ENCODE data around the gene CLASP2.

DNA sequence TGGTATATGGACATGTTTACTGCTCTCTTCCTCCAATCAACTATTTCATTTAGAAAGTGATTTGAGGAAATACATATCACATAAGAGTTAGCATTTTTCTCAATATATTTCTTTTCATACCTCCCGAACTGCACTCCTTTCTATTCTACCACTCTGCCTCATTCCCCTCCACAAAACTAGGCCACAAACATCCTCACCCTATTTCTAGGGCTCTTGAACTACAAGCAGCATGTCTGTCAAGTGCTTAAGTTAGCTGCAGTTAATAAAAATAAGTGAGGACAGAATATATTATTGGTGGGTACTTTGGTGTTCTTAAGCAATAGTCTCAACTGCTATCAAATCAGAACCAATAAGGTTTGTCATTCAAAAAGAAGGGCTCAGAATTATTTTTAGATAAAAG, 125.1 kb downstream of the CLASP2 start:
- no peak for TF ChIP-seq TAF1 (IDR thresholded peaks at IDR 0.05; ENCODE audit: low read depth)
- TF ChIP-seq EP300 (IDR thresholded peaks at IDR 0.05; ENCODE audit: borderline replicate concordance): no peak
- TF ChIP-seq, protein P1, sequence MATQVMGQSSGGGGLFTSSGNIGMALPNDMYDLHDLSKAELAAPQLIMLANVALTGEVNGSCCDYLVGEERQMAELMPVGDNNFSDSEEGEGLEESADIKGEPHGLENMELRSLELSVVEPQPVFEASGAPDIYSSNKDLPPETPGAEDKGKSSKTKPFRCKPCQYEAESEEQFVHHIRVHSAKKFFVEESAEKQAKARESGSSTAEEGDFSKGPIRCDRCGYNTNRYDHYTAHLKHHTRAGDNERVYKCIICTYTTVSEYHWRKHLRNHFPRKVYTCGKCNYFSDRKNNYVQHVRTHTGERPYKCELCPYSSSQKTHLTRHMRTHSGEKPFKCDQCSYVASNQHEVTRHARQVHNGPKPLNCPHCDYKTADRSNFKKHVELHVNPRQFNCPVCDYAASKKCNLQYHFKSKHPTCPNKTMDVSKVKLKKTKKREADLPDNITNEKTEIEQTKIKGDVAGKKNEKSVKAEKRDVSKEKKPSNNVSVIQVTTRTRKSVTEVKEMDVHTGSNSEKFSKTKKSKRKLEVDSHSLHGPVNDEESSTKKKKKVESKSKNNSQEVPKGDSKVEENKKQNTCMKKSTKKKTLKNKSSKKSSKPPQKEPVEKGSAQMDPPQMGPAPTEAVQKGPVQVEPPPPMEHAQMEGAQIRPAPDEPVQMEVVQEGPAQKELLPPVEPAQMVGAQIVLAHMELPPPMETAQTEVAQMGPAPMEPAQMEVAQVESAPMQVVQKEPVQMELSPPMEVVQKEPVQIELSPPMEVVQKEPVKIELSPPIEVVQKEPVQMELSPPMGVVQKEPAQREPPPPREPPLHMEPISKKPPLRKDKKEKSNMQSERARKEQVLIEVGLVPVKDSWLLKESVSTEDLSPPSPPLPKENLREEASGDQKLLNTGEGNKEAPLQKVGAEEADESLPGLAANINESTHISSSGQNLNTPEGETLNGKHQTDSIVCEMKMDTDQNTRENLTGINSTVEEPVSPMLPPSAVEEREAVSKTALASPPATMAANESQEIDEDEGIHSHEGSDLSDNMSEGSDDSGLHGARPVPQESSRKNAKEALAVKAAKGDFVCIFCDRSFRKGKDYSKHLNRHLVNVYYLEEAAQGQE (IDR thresholded peaks at IDR 0.05; ENCODE audit: low read depth): no peak
- TF ChIP-seq, protein P2, sequence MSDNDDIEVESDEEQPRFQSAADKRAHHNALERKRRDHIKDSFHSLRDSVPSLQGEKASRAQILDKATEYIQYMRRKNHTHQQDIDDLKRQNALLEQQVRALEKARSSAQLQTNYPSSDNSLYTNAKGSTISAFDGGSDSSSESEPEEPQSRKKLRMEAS (IDR thresholded peaks at IDR 0.05): no peak
- TF ChIP-seq TCF12 (IDR thresholded peaks at IDR 0.05; ENCODE audit: low read depth): no peak
- TF ChIP-seq CREB1 (IDR thresholded peaks at IDR 0.05; ENCODE audit: low read depth): no peak
- TF ChIP-seq TEAD4 (IDR thresholded peaks at IDR 0.05): no peak
- no peak for TF ChIP-seq YY1 (IDR thresholded peaks at IDR 0.05; ENCODE audit: low read depth)
- TF ChIP-seq EGR1 (IDR thresholded peaks at IDR 0.05): no peak
- no peak for TF ChIP-seq RAD21 (IDR thresholded peaks at IDR 0.05; ENCODE audit: low read depth)

All from Ishikawa (cell line).